ENCODE measurements around the gene DCHS1.

- no peak for TF ChIP-seq POLR2A (IDR thresholded peaks at IDR 0.05; ENCODE audit: low read depth, low read length)
- TF ChIP-seq SPI1 (IDR thresholded peaks at IDR 0.05; ENCODE audit: low read depth, low read length), result no peak
- no peak for TF ChIP-seq TAF1 (IDR thresholded peaks at IDR 0.05; ENCODE audit: low read depth, low read length)
- no peak for TF ChIP-seq POLR2AphosphoS5 (IDR thresholded peaks at IDR 0.05; ENCODE audit: low read depth, low read length)
Observed at GRCh38 chr11:6630632-6631291, 24.8 kb downstream of the DCHS1 start.

All from GM12891 (cell line).